Fibroblast of skin of right quadriceps (primary cell): ENCODE measurements around the gene UNC5A.

Experiments used
- DNase-seq: peaks from one replicate; pipeline ENCODE4 v3.0.0-alpha.2; 2013

Gene UNC5A

GRCh38 chr5:176847148-176847547 lies 36.8 kb downstream of the UNC5A start:
- no peak for DNase-seq

GRCh38 chr5:176847726-176848290 lies 37.4 kb downstream of the UNC5A start:
- DNase-seq, result no peak

- no peak for DNase-seq
Measured at GRCh38 chr5:176848651-176849050, 38.3 kb downstream of the UNC5A start.

GRCh38 chr5:176849611-176850227 lies 39.4 kb downstream of the UNC5A start:
- DNase-seq, result no peak

GRCh38 chr5:176850371-176851245 lies 40.2 kb downstream of the UNC5A start:
- no peak for DNase-seq

GRCh38 chr5:176851380-176851779 lies 41.0 kb downstream of the UNC5A start:
- no peak for DNase-seq

GRCh38 chr5:176851871-176852658 lies 41.7 kb downstream of the UNC5A start:
- no peak for DNase-seq

- no peak for DNase-seq
Measured at GRCh38 chr5:176853151-176853778, 42.9 kb downstream of the UNC5A start.

- DNase-seq, result no peak
Measured at GRCh38 chr5:176854164-176854563, 43.8 kb downstream of the UNC5A start.

- no peak for DNase-seq
Measured at GRCh38 chr5:176855598-176855997, 45.2 kb downstream of the UNC5A start.

- no peak for DNase-seq
Measured at GRCh38 chr5:176856746-176857145, 46.4 kb downstream of the UNC5A start.

GRCh38 chr5:176857216-176857893 lies 47.0 kb downstream of the UNC5A start:
- no peak for DNase-seq

GRCh38 chr5:176857894-176858273 lies 47.5 kb downstream of the UNC5A start:
- DNase-seq, result no peak

- no peak for DNase-seq
Measured at GRCh38 chr5:176859916-176860315, 49.6 kb downstream of the UNC5A start.

- DNase-seq, result no peak
Measured at GRCh38 chr5:176860381-176860780, 50.0 kb downstream of the UNC5A start.

GRCh38 chr5:176861276-176861675 lies 50.9 kb downstream of the UNC5A start:
- DNase-seq, result no peak

- no peak for DNase-seq
Measured at GRCh38 chr5:176862330-176862995, 52.1 kb downstream of the UNC5A start.

- no peak for DNase-seq
Measured at GRCh38 chr5:176863041-176863764, 52.8 kb downstream of the UNC5A start.

GRCh38 chr5:176863765-176864098 lies 53.4 kb downstream of the UNC5A start:
- no peak for DNase-seq

GRCh38 chr5:176864755-176865154 lies 54.4 kb downstream of the UNC5A start:
- no peak for DNase-seq

GRCh38 chr5:176865964-176866363 lies 55.6 kb downstream of the UNC5A start:
- no peak for DNase-seq
